GM19324 (cell line): ENCODE measurements around the gene ARHGEF5.
"Not testable (repeated sequence)": the region's sequence is repeated elsewhere in the genome, so short reads cannot be mapped to it uniquely, and the experiment has no call there.

Source experiments
- ATAC-seq: cut with Tn5 transposase; IDR thresholded peaks from one replicate; pipeline ENCODE4 v1.9.1; 2021; ENCODE audit warnings: mild to moderate bottlenecking, moderate library complexity; ENCODE audit not compliant: unreplicated experiment, low FRiP score

Gene ARHGEF5

GRCh38 chr7:144418931-144419330, 63.7 kb downstream of the ARHGEF5 start:
- ATAC-seq, result not testable (repeated sequence)

DNA sequence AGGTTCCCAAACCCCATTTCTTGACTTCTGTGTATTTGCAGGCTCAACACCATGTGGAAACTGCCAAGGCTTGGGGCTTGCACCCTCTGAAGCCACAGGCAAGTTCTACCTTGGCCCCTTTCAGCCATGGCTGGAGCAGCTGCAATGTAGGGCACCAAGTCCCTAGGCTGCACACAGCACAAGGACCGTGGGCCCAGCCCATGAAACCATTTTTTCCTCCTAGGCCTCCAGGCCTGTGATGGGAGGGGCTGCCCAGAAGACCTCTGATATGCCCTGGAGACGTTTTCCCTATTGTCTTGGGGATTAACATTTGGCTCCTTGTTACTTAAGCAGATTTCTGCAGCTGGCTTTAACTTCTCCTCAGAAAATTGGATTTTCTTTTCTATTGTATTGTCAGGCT, 72.3 kb downstream of the ARHGEF5 start:
- not testable (repeated sequence) for ATAC-seq

DNA sequence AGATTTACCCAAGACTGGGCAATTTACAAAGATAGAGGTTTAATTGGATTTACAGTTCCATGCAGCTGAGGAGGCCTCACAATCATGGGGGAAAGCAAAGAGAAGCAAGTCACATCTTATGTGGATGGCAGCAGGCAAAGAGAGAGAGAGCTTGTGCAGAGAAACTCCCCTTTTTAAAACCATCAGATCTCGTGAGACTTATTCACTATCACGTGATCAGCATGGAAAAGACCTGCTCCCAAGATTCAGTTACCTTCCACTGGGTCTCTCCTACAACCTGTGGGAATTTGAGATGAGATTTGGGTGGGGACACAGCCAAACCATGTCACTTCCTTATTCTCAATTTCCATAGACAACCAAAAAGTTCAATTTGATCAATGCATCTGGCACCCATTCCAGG, 73.2 kb downstream of the ARHGEF5 start:
- ATAC-seq, result no peak
